Measurements from ENCODE around the gene PITPNM3. TPM values are rescaled to one million over a fixed set of nuclear protein-coding genes. Genes with fewer than 3 reads are reported as not detected.
"Not testable (repeated sequence)": the region's sequence is repeated elsewhere in the genome, so short reads cannot be mapped to it uniquely, and the experiment has no call there.

The PITPNM3 gene
- total RNA-seq, 1 donor from 2014 or later = 1.1 TPM

DNA sequence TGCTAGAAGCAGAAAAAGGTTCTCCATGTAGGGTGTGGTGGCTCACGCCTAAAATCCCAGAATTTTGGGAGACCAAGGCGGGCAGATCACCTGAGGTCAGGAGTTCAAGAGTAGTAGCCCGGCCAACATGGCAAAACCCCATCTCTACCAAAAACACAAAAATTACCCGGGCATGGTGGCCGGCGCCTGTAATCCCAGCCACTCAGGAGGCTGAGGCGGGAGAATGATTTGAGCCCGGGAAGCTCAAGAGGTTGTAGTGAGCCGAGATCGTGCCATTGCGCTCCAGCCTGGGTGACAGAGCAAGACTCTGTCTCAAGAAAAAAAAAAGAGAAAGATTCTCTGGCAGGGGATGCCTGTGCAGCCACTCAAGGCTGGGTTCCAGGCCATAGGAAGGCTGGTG, 54.2 kb downstream of the PITPNM3 start:
- DNase-seq (ENCODE audit: low spot score) = peak; percentile 73

DNA sequence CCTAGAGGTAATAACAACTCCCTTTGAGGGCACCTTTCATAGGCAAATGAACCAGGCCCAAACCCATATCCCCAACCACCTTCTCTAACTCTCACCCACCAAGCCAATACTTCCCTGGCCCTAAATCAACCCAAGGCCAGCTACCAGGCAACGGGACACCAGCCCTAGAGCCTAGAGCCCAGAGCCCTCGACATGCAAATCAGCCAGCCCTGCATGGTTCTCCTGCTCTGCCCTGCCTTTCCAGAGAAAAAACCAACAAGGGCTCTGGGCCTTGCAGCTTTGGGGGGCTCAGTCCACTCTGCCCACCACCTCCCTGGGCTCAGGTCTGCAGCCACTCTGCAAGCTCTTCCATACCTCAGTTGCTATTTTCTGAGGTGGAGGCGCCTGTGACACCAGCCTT, 55.0 kb downstream of the PITPNM3 start:
- DNase-seq (ENCODE audit: low spot score) = peak; percentile 65

DNA sequence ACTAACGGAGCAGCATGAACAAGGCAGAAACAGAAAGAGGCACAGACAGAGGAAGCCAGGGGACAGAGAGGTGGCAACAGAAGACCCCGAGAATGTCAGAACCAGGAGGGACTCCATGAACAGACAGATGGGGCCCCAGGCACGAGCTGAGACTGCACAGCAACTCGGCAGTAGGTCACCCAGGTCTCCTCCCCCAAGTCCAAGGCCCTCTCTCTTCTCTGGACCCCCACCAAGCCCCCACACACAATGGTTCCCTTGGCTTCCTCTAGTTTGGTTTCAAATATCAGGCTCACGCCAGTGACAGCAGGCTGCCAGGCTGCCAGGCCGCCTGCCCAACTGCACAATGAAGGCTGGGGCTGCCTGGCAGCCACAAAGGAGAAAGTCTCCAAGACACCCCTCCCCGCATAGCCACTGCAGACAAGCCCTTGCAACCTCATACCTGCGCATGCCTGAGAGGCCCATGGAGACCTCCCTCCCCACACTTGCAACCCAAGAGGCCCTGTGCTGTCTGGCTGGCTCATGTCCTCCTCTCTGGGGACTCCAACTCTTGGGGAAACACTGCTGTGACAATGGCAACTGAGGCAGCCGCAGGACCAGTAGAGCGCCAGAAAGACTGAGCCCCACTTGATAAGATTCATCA, 57.3 kb downstream of the PITPNM3 start:
- peak; percentile 74 for DNase-seq (ENCODE audit: low spot score)

DNA sequence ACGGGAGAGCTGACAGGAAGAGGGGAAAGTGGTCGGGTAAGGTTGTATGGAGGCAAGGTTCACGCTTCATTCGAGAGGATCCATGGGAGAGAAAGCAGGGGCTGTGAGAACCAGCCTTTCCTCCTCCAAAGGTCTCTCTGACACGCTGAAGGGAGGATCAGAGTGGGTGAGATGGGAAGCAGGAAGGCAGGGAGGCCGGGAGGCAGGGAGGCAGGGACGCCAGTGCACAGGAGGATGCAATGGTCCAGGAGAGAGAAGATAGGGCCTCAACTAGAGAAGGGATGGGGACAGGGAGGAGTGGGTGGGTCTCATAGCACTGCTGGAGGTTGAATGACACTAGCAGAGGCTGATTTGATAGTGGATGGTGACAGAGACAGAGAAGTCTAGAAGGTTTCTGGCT, 58.0 kb downstream of the PITPNM3 start:
- DNase-seq (ENCODE audit: low spot score) = peak; percentile 35

DNA sequence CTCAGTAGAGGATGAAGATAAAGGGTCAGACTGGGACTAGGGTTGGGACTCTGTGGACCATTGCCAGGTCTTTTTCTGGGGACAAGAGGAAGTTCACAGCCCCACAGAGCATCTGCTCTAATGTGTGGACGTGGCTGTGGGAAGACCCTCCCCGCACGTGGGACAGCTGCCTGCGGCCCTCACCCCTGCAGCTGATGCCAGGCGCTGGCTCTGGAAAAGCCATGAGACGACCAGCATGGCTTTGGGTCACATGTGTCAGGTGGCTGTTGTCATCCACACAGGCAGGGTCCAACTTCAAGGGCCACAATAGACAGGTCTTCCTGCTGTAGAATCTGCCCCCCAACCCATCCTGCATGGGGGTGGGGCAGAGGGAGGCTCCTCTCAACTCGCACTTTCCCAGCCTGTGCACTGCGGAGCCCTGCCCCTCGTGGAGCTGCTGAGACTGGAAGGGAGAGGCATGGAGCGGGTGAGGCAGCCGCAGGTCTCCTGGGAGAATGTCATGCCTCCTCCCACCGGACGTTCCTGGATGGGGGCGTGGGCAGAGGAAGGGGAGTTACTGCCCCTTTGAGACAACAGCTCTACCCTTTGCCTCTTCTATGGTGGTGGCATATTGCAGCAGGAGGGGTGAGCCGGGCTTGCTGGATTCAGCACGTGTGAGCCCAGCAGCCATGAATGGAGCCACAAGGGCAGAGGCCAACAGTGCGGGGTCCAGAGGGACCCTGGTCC, 58.7 kb downstream of the PITPNM3 start:
- peak; percentile 76 for DNase-seq (ENCODE audit: low spot score)

DNA sequence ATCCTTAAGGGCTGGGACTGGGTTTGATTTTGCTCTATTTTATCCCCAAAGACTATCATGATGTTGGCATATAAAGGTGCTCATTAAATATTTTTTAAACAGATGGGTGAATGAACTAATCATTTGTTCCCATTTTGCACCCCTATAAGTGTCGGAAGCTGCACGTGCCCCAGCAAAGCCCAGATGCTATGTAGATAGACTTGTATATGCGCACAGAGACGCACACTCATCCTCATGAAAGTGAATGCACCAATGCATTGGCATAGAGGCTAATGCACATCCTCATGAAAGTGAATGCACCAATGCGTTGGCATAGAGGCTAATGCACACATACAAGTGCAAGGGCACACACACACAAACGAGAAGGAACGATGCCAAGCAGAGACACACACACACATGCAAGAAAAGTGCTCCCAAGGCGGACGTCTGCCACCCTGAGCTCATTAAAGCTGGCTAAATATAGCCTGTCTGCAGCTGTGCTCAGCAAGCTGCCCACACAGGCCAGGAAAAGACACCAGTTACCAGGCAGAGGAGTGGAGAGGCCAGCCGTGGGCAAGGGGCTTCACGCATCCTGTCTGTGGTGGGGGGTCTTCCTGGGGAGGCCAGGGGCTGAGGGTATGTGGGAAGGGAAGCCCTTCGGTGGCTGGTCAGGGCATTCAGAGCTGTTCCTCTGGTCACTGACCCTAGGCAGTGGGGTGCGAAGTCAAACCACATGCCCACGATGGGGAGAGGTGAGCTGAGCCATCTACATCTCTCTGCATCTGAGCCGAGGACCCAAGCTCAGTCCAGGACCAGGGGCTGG, 59.5 kb downstream of the PITPNM3 start:
- DNase-seq (ENCODE audit: low spot score) = peak; percentile 33

DNA sequence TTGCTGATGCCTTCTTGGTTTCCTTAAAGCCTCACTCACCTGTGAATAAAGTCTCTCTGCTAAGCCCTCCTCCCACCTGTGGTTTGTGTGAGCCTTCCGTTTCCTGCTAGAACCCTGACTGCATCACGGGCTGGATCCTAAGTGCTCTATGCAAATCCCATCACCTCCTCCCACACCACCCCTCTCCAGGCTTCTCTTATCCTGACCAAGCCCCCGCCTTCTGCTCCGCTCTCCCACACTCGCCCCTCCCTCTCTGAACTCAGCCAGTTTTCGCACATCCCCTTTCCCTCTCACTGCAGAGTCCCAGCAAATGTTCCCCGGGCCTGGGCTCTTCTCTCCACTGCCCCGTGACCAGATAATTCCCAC, 60.3 kb downstream of the PITPNM3 start:
- DNase-seq (ENCODE audit: low spot score) = no peak

DNA sequence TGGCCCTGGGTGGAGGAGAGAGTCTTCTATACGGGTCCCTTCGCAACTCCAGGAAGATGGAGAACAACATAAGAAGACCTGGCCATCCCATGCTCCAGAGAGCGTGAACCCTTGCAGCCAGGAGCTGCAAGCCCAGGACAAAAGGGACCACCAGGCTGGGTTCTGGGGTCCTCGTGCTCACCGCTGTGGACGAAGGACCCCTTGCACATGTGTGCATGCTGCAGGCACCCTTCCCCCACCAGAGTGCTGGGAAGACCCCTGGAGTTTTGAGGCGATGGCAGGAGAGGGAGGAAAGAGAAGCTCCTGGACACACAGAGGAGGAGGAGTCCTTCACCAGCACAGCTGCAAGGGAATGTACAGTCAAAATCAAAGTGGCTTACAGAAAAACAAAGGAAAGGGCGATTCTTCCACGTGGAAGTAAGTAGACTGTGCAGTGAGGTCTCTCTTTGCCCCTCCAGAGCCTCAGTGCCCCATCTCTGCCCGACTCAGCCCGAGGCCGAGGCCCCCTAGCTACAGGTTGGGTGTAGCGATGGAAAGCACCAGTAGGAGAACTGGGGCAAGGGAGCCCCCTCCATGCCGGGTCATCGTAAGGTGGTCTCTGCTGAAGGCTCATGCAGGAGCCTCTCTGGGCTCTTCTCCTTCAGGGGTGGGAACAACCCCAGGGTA, 60.8 kb downstream of the PITPNM3 start:
- DNase-seq (ENCODE audit: low spot score) = peak; percentile 55

DNA sequence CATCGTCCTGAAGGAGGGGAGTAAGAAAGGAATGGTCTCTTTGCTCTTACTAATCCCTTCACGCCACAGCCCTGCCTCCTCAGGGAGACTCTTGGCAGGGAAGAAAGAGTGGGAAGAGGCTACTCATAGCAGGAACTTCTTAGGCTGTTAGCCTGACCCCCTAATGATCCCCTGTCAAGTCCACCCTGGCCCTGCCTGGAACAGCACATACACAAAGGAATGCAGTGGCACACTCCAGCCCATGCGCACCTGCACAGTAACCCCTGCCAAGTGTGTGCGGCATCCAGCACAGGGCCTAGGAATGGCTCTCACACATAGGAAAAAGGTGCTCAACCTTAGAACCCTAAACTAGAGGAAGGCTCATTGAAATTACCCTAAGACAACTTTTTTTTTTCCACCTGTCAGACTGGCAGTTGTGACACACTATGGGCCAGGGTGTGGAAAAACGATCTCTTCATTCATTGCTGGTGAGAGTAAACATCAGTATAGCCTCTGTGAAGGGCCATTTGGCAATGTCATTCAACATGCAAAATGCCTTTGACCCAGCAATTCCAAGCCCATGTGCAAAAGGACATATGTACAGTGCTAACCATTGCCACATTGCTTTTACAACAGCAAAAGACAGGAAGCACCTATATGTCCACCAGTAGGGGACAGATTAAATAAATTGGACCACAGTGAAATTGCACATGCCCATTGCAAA, 62.0 kb downstream of the PITPNM3 start:
- no peak for DNase-seq (ENCODE audit: low spot score)

DNA sequence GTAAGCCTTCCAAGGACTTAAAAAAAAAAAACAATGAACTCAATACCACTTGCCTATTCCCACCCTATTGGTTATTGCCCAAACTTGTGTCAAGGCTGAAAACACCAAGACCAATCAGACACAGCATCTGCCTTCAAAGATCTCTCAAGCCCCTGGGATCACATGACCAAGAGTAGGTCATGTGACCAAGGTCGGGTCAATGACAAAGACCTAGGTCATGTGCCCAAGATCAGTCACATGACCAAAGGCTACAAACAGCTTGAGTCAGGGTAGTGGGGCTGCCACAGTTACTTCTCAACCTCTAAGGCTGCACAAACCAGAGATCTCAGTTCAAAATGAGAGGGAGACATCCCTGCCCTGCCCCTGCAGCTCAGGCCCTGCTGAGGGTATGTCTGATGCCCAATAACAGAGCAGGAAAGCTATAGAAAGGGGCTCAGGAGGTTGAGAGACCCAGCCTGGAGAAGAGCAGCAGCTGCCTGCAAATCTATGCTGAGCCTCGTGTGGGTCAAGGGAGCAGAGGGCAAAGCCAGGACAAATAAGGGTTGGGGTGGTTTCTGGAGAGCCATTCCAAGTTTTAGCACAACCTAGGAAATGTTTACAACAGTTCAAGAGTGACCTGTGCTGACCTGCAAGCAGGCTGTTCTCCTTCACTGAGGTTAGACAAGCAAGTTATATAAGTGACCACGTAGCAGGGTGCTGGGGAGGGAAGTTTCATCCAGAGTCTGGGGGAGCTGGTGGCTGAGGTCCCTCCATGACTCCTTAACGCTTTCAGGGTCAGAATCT, 63.3 kb downstream of the PITPNM3 start:
- no peak for DNase-seq (ENCODE audit: low spot score)

DNA sequence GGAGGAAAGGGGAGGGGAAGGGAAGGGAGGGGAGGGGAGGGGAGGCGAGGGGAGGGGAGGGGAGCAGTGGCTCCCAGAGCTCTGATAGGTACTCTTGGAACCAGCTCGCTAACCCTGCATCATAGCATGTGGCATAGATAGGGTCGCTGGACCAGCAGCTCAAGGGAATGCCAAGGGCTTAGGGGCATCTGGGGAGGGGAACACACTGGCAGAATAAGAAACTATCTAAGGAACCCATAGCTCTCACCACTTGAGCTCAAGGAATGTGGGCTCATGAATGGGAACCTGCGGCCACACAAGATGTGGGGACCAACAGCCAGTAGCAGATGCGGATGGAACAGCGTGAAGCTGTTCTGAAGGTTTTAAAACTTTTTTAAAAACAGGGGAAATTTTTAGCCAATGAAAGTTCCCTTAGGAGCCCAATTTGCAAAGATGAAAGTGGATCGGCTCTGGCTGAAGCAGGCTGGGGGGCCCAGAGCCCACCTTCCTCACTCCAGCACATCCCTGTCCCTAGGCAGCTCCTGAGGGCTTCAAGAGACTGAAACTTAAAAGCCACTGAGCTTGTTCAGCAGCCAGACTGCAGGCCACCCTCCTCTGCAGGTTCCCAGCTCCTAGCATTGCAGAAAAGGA, 65.2 kb downstream of the PITPNM3 start:
- DNase-seq (ENCODE audit: low spot score) = no peak

DNA sequence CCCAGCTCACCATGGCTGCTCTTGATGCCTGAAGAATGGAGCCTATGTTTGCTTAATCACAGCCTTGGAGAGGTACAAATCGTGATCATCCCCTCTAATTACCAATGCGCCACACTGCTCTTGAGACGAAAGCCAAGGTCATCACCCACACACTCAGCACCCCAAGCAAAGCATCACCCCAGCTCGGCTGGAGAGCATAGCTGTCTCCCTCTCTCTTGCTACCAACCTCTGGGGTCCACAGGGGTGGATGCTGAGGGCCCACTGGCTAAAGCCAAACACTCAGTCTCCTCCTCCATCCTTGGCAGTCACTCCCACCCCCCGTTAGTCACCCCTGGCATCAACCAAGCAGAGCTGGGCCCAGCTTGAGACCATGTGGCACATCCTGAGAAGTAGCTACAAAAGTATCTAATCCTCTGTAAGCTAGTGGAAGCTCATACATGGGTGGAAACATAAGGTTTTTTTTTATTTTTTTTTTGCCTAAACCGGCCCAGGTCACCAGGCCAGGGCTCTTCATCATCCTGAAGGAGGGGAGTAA, 67.3 kb downstream of the PITPNM3 start:
- DNase-seq (ENCODE audit: low spot score) = no peak

DNA sequence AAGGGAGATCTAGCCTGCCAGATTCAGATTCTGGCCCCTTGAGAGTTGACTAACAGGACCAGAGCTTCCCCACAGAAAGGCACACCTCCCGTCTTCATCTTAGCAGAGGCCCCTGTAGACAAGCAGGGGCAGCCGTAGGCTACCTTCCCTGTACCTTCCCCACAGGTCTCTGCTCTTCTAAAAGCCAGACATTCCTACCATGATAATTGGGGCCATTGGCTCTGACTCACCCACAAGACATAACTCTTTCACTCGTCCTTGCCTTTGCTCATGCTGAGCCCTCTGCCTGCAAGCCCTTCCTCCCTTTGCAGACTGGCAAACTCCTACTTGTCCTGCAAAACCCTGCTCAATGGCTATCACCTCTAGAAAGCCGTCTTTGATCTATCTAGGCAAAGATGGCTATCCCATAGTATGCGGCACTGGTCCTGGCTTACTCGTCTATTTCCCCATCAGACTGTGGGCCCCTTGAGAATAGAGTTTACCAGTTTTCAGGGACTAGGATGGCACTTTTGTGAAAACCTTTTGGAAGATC, 68.3 kb downstream of the PITPNM3 start:
- no peak for DNase-seq (ENCODE audit: low spot score)

DNA sequence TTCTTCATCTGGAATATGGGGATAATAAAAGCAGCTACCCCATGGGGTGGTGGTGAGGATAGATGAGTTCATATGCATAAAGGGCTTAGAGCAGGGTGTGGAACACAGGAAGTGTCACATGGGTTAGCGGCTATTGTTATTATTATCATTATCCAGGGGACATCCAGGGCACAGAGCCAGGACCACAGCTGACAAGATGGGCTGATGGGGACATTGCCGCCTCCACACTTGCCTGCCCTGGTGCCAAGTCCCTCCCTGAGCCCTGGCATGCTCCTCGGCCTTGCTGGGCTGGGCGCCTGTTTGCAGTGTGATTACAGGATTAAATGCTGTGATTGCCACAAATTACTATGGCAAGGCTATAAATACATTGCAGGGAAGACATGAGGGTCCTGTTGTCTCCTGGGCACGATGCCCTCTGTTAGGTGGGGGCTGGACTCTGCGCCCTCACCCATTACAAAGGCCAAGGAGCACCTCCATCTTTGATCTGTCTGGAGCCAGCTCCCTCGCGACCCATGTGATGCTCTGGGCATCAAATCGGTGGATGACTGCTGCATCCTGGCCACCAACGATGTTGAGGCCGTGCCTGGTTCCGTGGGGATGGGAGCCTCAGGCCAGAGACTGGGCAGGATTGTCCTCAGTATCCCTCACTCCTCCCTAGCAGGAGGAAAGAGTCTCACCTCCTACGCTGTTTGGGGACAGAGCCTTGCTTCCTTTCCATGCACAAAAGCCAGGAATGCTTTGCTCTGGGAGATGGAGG, 68.9 kb downstream of the PITPNM3 start:
- DNase-seq (ENCODE audit: low spot score) = no peak

DNA sequence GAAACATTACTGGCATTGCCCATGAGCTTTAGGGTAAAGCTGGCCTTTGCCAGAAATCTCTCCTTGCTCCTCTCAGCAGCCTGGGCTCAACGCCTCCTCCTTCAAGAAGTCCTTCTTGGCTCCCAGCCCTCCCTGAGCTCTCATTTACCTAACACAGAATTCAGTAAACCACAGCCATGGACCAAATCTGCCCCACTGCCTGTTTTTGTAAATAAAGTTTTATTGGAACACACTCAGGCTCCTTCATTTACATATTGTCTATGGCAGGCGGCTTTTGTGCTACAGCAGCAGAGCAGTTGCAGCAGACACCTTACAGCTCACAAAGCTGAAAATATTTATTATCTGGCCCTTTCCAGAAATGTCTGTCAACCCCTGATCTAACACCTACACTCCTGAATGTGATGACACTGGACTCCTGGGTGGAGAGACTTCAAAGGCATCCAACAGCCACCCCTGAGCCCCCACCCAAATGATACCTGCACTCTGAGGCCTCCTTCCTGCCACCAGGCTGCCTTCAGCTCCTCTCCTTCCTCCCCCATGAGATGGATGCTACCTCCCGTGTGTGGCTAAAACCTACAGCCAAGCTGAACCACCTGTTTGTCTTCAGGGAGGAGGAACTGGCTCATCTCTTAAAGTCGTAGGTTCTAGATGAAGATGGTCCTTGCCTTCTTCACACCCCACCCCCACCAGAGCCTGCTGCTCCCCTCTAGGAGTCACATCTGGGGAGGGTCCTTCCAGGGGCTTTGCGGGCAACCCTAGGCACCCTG, 70.5 kb downstream of the PITPNM3 start:
- no peak for DNase-seq (ENCODE audit: low spot score)

DNA sequence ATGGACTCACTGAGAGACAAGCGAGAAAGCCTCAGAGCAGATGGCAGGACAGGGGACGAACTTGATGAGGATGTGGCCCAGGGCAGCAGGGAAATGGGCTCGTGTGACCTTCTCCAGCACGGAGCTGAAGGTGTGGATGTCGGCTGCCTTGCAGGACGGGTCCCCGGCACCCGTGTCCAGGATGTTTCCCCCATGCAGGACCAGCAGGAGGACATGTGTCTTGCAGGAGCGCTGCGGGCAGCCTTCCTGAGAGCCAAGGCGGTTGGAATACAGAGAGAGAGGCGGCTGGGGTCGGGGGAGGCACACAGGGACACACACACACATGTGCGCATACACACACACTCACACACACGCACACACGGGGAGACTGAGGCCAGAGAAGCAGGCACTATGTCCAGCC, 72.8 kb downstream of the PITPNM3 start:
- no peak for DNase-seq (ENCODE audit: low spot score)

DNA sequence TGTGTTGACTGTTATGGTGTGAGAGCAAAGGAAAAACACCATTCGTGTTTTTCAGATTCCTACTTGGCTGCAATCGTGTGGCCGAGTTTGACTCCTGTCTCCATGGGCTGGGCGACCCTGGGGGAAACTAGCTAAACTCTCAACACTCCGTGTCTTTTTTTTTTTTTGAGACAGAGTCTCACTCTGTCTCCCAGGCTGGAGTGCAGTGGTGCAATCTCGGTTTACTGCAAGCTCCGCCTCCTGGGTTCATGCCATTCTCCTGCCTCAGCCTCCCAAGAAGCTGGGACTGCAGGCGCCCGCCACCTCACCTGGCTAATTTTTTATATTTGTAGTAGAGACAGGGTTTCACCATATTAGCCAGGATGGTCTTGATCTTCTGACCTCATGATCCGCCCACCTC, 73.6 kb downstream of the PITPNM3 start:
- DNase-seq (ENCODE audit: low spot score) = not testable (repeated sequence)

DNA sequence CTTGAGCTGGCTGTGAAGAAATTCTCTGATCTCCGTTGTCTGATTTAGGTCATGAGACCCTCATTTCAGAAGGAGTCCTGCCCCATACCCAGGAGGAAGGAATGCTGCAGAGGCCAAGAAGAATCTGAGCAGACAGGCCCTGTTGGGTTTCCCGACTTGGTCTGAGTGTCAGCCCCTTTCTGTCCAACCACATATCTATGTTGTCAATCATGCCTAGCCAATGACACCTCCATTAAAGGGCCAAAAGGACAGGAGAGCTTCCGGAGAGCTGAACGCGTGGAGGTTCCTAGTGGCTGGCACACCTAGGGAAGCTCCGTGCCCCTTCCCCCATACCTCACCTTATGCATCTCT, 74.3 kb downstream of the PITPNM3 start:
- DNase-seq (ENCODE audit: low spot score) = no peak
